ENCODE results near the gene IFIH1. TPM values are rescaled to one million over a fixed set of nuclear protein-coding genes. Genes with fewer than 3 reads are reported as not detected.

The IFIH1 gene
- total RNA-seq, 1 donor from 2014 or later = 11.8 TPM

GRCh38 chr2:162342841-162343240 is 24.4 kb upstream of the IFIH1 start:
- no peaks in the 10 kb centered on the region for H3K4me1 ChIP-seq
- H3K36me3 ChIP-seq = no peaks in the 10 kb centered on the region
- no peaks in the 10 kb centered on the region for H3K27me3 ChIP-seq
- no peak for DNase-seq (ENCODE audit: low spot score in 2 of 2)
- H3K27ac ChIP-seq = no peak overlapping the region
- intact Hi-C loops (cut with DNase I) = loop anchor here (2.0 kb wide), 1 partner anchor 24 kb away; the partner anchor contains the start of gene IFIH1
- TF ChIP-seq CTCF (IDR thresholded peaks at IDR 0.05) = no peak
- H3K9me3 ChIP-seq = no peaks in the 10 kb centered on the region
- no peak overlapping the region for H3K4me3 ChIP-seq

- TF ChIP-seq CTCF (IDR thresholded peaks at IDR 0.05) = no peak
- DNase-seq (ENCODE audit: low spot score in 2 of 2) = no peak
- Histone ChIP-seq H3K27ac (no peak overlapping the region), H3K4me1 (no peaks in the 10 kb centered on the region), H3K27me3 (no peaks in the 10 kb centered on the region), H3K9me3 (no peaks in the 10 kb centered on the region), H3K4me3 (no peak overlapping the region), H3K36me3 (no peaks in the 10 kb centered on the region)
- intact Hi-C loops (cut with DNase I) = loop anchor here (2.0 kb wide), 1 partner anchor 24 kb away; the partner anchor contains the start of gene IFIH1
Measured at GRCh38 chr2:162342321-162342720, 23.8 kb upstream of the IFIH1 start.

GRCh38 chr2:162340822-162341221 is 22.3 kb upstream of the IFIH1 start:
- Histone ChIP-seq H3K4me1 (no peaks in the 10 kb centered on the region), H3K4me3 (no peak overlapping the region), H3K9me3 (no peaks in the 10 kb centered on the region), H3K27ac (no peak overlapping the region), H3K36me3 (no peaks in the 10 kb centered on the region), H3K27me3 (no peaks in the 10 kb centered on the region)
- TF ChIP-seq CTCF (IDR thresholded peaks at IDR 0.05) = no peak
- intact Hi-C loops (cut with DNase I) = no loop called here
- DNase-seq (ENCODE audit: low spot score in 2 of 2) = no peak

- TF ChIP-seq CTCF (IDR thresholded peaks at IDR 0.05) = no peak
- no peak overlapping the region for H3K27ac ChIP-seq
- no peak for DNase-seq (ENCODE audit: low spot score in 2 of 2)
- H3K9me3 ChIP-seq = no peaks in the 10 kb centered on the region
- H3K36me3 ChIP-seq = no peaks in the 10 kb centered on the region
- H3K4me1 ChIP-seq = no peaks in the 10 kb centered on the region
- intact Hi-C loops (cut with DNase I) = no loop called here
- no peak overlapping the region for H3K4me3 ChIP-seq
- no peaks in the 10 kb centered on the region for H3K27me3 ChIP-seq
Measured at GRCh38 chr2:162337868-162338267, 19.4 kb upstream of the IFIH1 start.

GRCh38 chr2:162333968-162334367 is 15.5 kb upstream of the IFIH1 start:
- Histone ChIP-seq H3K27me3 (no peaks in the 10 kb centered on the region), H3K36me3 (no peaks in the 10 kb centered on the region), H3K4me3 (no peak overlapping the region), H3K9me3 (no peaks in the 10 kb centered on the region), H3K4me1 (no peaks in the 10 kb centered on the region), H3K27ac (no peak overlapping the region)
- DNase-seq (ENCODE audit: low spot score in 2 of 2) = no peak
- intact Hi-C loops (cut with DNase I) = no loop called here
- TF ChIP-seq CTCF (IDR thresholded peaks at IDR 0.05) = peak in 2 of 3 experiments; percentile 18 to 40

- TF ChIP-seq CTCF (IDR thresholded peaks at IDR 0.05) = no peak
- Histone ChIP-seq H3K9me3 (no peaks in the 10 kb centered on the region), H3K36me3 (no peaks in the 10 kb centered on the region), H3K27ac (no peak overlapping the region), H3K27me3 (no peaks in the 10 kb centered on the region), H3K4me1 (no peaks in the 10 kb centered on the region), H3K4me3 (no peak overlapping the region)
- DNase-seq (ENCODE audit: low spot score in 2 of 2) = no peak
- intact Hi-C loops (cut with DNase I) = no loop called here
Measured at GRCh38 chr2:162330881-162331280, 12.4 kb upstream of the IFIH1 start.

All from ascending aorta (tissue), 2 donors.